Fibroblast of lung (primary cell): ENCODE measurements around the gene AKAP6. TPM values are rescaled to one million over a fixed set of nuclear protein-coding genes. Genes with fewer than 3 reads are reported as not detected.

ENCODE experiments used
- DNase-seq, 2 donors: peaks; one replicate each; pipeline versions ENCODE4 v3.0.0 to v3.0.0-alpha.2; 2010; ENCODE audit warnings: low read depth in 2 of 2
- H2AFZ ChIP-seq: 2 replicates; pipeline ENCODE4 v1.5.1; 2012; ENCODE audit warnings: low read length, control low read depth, inconsistent platforms
- H3K27ac ChIP-seq: 2 replicates; pipeline ENCODE4 v1.5.1; 2011; ENCODE audit warnings: low read length, control low read depth; ENCODE audit not compliant: insufficient read depth
- H3K27me3 ChIP-seq: 2 replicates; pipeline ENCODE4 v1.5.1; 2011; ENCODE audit warnings: mild to moderate bottlenecking, low read length; ENCODE audit not compliant: control insufficient read depth, insufficient read depth
- H3K36me3 ChIP-seq: 2 replicates; pipeline ENCODE4 v1.5.1; 2011; ENCODE audit warnings: low read length; ENCODE audit not compliant: control insufficient read depth, insufficient read depth
- H3K4me1 ChIP-seq: 2 replicates; pipeline ENCODE4 v1.5.1; 2011; ENCODE audit warnings: low read length; ENCODE audit not compliant: control insufficient read depth, insufficient read depth; ENCODE audit errors: extremely low read depth
- H3K4me2 ChIP-seq: 2 replicates; pipeline ENCODE4 v1.5.1; 2011; ENCODE audit warnings: low read length, control low read depth; ENCODE audit not compliant: insufficient read depth; ENCODE audit errors: extremely low read depth
- H3K4me3 ChIP-seq, 4 experiments: fragments of 200-600 bp in 1 of 4; sonication (generic) in 1 of 4; replicated peaks in 1 of 4; 2 replicates each; pipeline ENCODE4 v1.5.1; 2011 to 2016; ENCODE audit warnings: low read length in 4 of 4, low read depth in 3 of 4, mild to moderate bottlenecking in 3 of 4, control low read depth in 2 of 4, inconsistent platforms in 1 of 4, mixed read lengths in 1 of 4; ENCODE audit not compliant: insufficient read depth in 1 of 4; ENCODE audit errors: control extremely low read depth in 1 of 4
- H3K79me2 ChIP-seq: 2 replicates; pipeline ENCODE4 v1.5.1; 2012; ENCODE audit warnings: mild to moderate bottlenecking, low read length, inconsistent platforms; ENCODE audit not compliant: control insufficient read depth, insufficient read depth
- H3K9ac ChIP-seq: 2 replicates; pipeline ENCODE4 v1.5.1; 2011; ENCODE audit warnings: mild to moderate bottlenecking, low read length, control low read depth; ENCODE audit not compliant: insufficient read depth
- H3K9me3 ChIP-seq: 2 replicates; pipeline ENCODE4 v1.5.1; 2012; ENCODE audit warnings: low read depth, low read length; ENCODE audit not compliant: control insufficient read depth, insufficient read depth
- H4K20me1 ChIP-seq: 2 replicates; pipeline ENCODE4 v1.5.1; 2011; ENCODE audit warnings: low read length; ENCODE audit not compliant: control insufficient read depth, insufficient read depth; ENCODE audit errors: extremely low read depth
- EZH2 ChIP-seq: IDR thresholded peaks from 2 replicates; pipeline ENCODE4 v1.5.1; 2012; ENCODE audit warnings: low read length, control low read depth, mild to moderate bottlenecking; ENCODE audit errors: missing control alignments
- polyA plus RNA-seq, 2 donors: library from polyadenylated mRNA; depleted of rRNA in 1 of 2; stranded (reverse) in 1 of 2; unstranded in 1 of 2; fragments of >200 nt; gene quantifications; 2 replicates each; pipeline ENCODE4 v1.2.1, GENCODE V29; 2011 to 2012; ENCODE audit warnings: missing spikeins in 1 of 2
- total RNA-seq: library from RNA; depleted of rRNA; stranded (reverse); fragments of >200 nt; gene quantifications from 2 replicates; pipeline ENCODE4 v1.2.1, GENCODE V29; 2014
- TF ChIP-seq, protein P1 (sequence below), 2 donors: IDR thresholded peaks in 1 of 2; conservative IDR thresholded peaks in 1 of 2; 1 replicate in 1 of 2; 2 replicates in 1 of 2; pipeline ENCODE4 v1.5.1; 2011 to 2012; ENCODE audit warnings: low read length in 2 of 2, control low read depth in 1 of 2, inconsistent platforms in 1 of 2, low read depth in 1 of 2, mild to moderate bottlenecking in 1 of 2

Gene AKAP6
- total and polyA plus RNA-seq, 2 donors (not counting 1 experiment from before 2014, with no cell fraction given): 3.3 to 10.9 TPM

DNA sequence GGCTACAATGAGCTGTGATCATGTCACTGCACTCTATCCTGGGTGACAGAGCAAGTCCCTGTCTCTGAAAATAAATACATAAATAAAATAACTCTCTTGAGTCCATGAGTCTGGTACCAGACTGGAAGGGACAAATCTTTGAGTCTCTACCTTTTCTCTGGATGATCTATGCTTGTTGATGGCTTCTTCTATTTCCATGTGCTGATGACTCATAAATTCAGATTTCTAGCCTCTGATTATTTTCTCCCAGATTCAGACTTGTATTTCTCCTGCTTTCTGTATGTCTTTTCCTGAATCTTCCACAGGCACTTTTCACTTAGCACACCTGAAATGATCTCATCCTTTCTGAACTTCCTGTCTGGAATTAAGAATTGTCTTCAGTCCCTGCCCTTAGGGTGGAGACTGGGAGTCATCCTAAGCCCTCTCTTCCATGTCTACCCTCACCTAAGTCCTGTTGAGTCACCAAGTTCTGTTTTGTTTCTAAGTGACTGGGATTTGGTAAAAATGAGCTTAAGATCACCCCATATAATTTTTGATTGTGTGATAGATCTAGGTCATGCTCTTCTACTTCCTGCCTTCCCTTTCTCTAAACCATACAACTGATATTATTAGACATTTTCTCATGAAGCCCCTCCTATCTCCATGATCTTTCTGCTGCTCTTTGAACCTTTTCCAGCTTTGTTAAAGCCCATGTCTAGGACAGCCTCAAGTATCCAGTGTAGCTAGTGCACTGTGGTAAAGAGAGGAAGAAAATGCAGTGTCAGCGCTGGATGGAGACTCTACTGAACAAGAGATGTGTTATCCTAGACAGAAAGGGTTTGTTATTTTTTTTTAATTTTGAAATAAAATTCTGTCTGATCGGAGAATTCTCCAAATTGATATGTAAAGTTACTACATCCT, 13.1 kb downstream of the AKAP6 start:
- DNase-seq: peak in 1 of 2 donors; percentile 24

DNA sequence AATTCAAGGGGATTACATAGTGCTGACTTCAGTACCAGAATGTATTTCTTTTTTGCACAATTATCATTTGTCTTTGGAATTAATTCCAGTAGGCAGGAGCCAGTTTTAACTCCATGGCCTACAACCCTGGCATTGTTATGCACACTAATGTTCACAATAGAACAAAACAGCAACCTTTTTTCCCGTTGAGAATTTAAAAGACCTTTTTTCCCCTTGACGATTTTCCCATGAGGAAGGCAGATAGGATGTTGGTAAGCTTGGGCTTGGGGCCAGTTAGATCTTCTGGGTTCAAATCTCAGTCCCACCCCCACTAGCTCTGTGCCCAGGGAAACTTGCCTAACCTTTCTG, 13.7 kb downstream of the AKAP6 start:
- Histone ChIP-seq H3K4me1 (no peaks in the 10 kb centered on the region), H3K9me3 (no peaks in the 10 kb centered on the region), H3K27me3 (no peaks in the 10 kb centered on the region), H3K4me3 (no peak overlapping the region), H3K4me2 (no peak overlapping the region), H3K79me2 (no peaks in the 10 kb centered on the region), H2AFZ (no peak overlapping the region), H4K20me1 (no peaks in the 10 kb centered on the region), H3K9ac (no peak overlapping the region), H3K36me3 (no peaks in the 10 kb centered on the region), H3K27ac (no peak overlapping the region)
- no peak for DNase-seq
- TF ChIP-seq EZH2: no peak
- TF ChIP-seq, protein P1, sequence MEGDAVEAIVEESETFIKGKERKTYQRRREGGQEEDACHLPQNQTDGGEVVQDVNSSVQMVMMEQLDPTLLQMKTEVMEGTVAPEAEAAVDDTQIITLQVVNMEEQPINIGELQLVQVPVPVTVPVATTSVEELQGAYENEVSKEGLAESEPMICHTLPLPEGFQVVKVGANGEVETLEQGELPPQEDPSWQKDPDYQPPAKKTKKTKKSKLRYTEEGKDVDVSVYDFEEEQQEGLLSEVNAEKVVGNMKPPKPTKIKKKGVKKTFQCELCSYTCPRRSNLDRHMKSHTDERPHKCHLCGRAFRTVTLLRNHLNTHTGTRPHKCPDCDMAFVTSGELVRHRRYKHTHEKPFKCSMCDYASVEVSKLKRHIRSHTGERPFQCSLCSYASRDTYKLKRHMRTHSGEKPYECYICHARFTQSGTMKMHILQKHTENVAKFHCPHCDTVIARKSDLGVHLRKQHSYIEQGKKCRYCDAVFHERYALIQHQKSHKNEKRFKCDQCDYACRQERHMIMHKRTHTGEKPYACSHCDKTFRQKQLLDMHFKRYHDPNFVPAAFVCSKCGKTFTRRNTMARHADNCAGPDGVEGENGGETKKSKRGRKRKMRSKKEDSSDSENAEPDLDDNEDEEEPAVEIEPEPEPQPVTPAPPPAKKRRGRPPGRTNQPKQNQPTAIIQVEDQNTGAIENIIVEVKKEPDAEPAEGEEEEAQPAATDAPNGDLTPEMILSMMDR (conservative IDR thresholded peaks at IDR 0.05 in 1 of 2, IDR thresholded peaks at IDR 0.05 in 1 of 2; ENCODE audit: low read depth in 1 of 2, low read length in 2 of 2): no peak

More for the DNA sequence above, 13.1 kb downstream of the AKAP6 start:
- no peaks in the 10 kb centered on the region for H3K79me2 ChIP-seq
- no peak overlapping the region for H2AFZ ChIP-seq
- no peak overlapping the region for H3K4me3 ChIP-seq
- H3K4me2 ChIP-seq: no peak overlapping the region
- no peak overlapping the region for H3K27ac ChIP-seq
- no peaks in the 10 kb centered on the region for H3K4me1 ChIP-seq
- H3K9me3 ChIP-seq: no peaks in the 10 kb centered on the region
- TF ChIP-seq EZH2: no peak
- TF ChIP-seq, protein P1 (conservative IDR thresholded peaks at IDR 0.05 in 1 of 2, IDR thresholded peaks at IDR 0.05 in 1 of 2; ENCODE audit: low read depth in 1 of 2, low read length in 2 of 2): no peak
- H4K20me1 ChIP-seq: no peaks in the 10 kb centered on the region
- H3K9ac ChIP-seq: no peak overlapping the region
- no peaks in the 10 kb centered on the region for H3K36me3 ChIP-seq
- H3K27me3 ChIP-seq: no peaks in the 10 kb centered on the region

DNA sequence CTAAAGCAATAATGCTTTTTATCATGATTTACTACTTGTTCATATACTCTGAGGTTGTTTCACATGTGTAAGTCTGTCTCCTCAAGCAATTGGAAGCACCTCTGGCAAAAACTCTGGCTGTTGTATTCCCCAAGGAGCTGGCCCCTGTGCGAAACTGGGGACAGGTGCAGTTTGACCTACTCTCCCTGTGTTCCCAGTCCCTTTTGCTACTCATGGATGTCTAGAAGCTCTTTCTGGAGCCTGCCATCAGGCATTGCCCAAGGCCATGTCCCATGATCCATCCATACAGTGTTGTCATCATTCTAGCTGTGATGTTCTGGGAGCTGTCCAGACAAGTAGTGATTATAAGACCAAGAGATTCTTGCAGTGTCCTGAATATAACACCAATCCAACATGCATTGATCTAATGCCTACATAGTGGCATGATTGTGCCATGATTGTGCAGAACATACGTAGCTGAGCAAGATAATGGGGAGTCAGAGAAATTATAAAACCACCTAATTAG, 14.9 kb downstream of the AKAP6 start:
- Histone ChIP-seq H3K9ac (no peak overlapping the region), H3K36me3 (no peaks in the 10 kb centered on the region), H3K27ac (no peak overlapping the region), H3K27me3 (no peaks in the 10 kb centered on the region), H3K4me1 (no peaks in the 10 kb centered on the region), H3K9me3 (no peaks in the 10 kb centered on the region), H3K79me2 (no peaks in the 10 kb centered on the region), H3K4me2 (no peak overlapping the region), H2AFZ (no peak overlapping the region), H4K20me1 (no peaks in the 10 kb centered on the region), H3K4me3 (no peak overlapping the region)
- DNase-seq: no peak
- TF ChIP-seq, protein P1 (conservative IDR thresholded peaks at IDR 0.05 in 1 of 2, IDR thresholded peaks at IDR 0.05 in 1 of 2; ENCODE audit: low read depth in 1 of 2, low read length in 2 of 2): no peak
- no peak for TF ChIP-seq EZH2
